K562 (cell line): ENCODE results near the gene SUPT3H. TPM values are rescaled to one million over a fixed set of nuclear protein-coding genes. Genes with fewer than 3 reads are reported as not detected.
"Not testable (repeated sequence)": the region's sequence is repeated elsewhere in the genome, so short reads cannot be mapped to it uniquely, and the experiment has no call there.

Source experiments
- ATAC-seq: fragments of 200-7000 bp; cut with Tn5 transposase; 3 replicates; pipeline ENCODE4 v1.9.1; 2020; ENCODE audit warnings: moderate library complexity
- BruUV-seq: library from RNA; stranded (reverse); fragments of 400-500 nt; replicated peaks from 2 replicates; lab custom pipeline; 2021; lab: Mats Ljungman, UMichigan
- CTCF ChIA-PET: fragments of 300-600 bp; formaldehyde crosslinking; extraction: SDS; loops from one replicate; lab custom pipeline; 2021; ENCODE audit warnings: low intra/inter-chr PET ratio; lab: Yijun Ruan, JAX
- POLR2A ChIA-PET: fragments of 300-600, 350-650 bp; sonication (Branson Sonifier 250); formaldehyde crosslinking; extraction: SDS; loops from one replicate; lab custom pipeline; 2021; ENCODE audit warnings: antibody characterized with exemption, inconsistent platforms; lab: Yijun Ruan, JAX
- DNase-seq, 4 experiments: peaks; one replicate each; pipeline versions ENCODE4 v3.0.0 to v3.0.0-alpha.2; 2011 to 2018; ENCODE audit warnings: low spot score in 3 of 4, mixed read lengths in 3 of 4; ENCODE audit errors: extremely low read depth in 1 of 4
- FAIRE-seq: peaks from 2 replicates; lab custom pipeline; 2011; peaks lifted over from hg19 to GRCh38; lab: Jason Lieb, UNC
- H2AFZ ChIP-seq: 2 replicates; pipeline ENCODE4 v1.6.0; 2011; ENCODE audit warnings: low read depth, low read length, control low read depth, inconsistent platforms
- H3K27ac ChIP-seq: fragments of 200-600 bp; 3 replicates; pipeline ENCODE4 v1.8.0; 2011; ENCODE audit warnings: low read depth, mild to moderate bottlenecking, control low read depth, inconsistent platforms, low read length, moderate library complexity, mixed read lengths; ENCODE audit errors: extremely low read depth
- H3K27me3 ChIP-seq, 2 experiments: fragments of 300-600 bp in 1 of 2; 2 replicates in 1 of 2; 3 replicates in 1 of 2; pipeline versions ENCODE4 v1.6.0 to v1.8.0; 2011; ENCODE audit warnings: inconsistent platforms in 2 of 2, low read length in 2 of 2, mild to moderate bottlenecking in 1 of 2, mixed read lengths in 1 of 2, moderate library complexity in 1 of 2; ENCODE audit not compliant: control insufficient read depth in 2 of 2, insufficient read depth in 2 of 2
- H3K36me3 ChIP-seq: fragments of 300-600 bp; 3 replicates; pipeline ENCODE4 v1.8.0; 2011; ENCODE audit warnings: mild to moderate bottlenecking, low read length, inconsistent platforms; ENCODE audit not compliant: control insufficient read depth, insufficient read depth
- H3K4me1 ChIP-seq, 2 experiments: fragments of 200-600 bp in 1 of 2; replicated peaks in 1 of 2; 2 replicates in 1 of 2; 3 replicates in 1 of 2; pipeline versions ENCODE4 v1.5.1 to v1.8.0; 2011; ENCODE audit warnings: inconsistent platforms in 2 of 2, low read length in 2 of 2, mild to moderate bottlenecking in 1 of 2, mixed read lengths in 1 of 2, moderate library complexity in 1 of 2; ENCODE audit not compliant: control insufficient read depth in 2 of 2, insufficient read depth in 2 of 2
- H3K4me2 ChIP-seq: 2 replicates; pipeline ENCODE4 v1.6.1; 2011; ENCODE audit warnings: low read length, control low read depth, inconsistent platforms, mixed read lengths; ENCODE audit not compliant: insufficient read depth
- H3K4me3 ChIP-seq: fragments of 200-600 bp; sonication (generic), shearing (Covaris generic); 2 replicates; pipeline ENCODE4 v1.5.1; 2016; ENCODE audit warnings: control low read depth, inconsistent platforms
- H3K79me2 ChIP-seq: fragments of 200-600 bp; 3 replicates; pipeline ENCODE4 v1.8.0; 2011; ENCODE audit warnings: low read length, inconsistent platforms; ENCODE audit not compliant: control insufficient read depth, insufficient read depth
- H3K9ac ChIP-seq, 2 experiments: 2 replicates each; pipeline versions ENCODE4 v1.6.0 to v1.6.1; 2011; ENCODE audit warnings: low read depth in 2 of 2, low read length in 2 of 2, control low read depth in 1 of 2, inconsistent platforms in 1 of 2, mild to moderate bottlenecking in 1 of 2, mixed read lengths in 1 of 2; ENCODE audit not compliant: insufficient read depth in 1 of 2
- H3K9me1 ChIP-seq: one replicate; pipeline ENCODE4 v1.6.0; 2011; ENCODE audit warnings: inconsistent platforms, mild to moderate bottlenecking, low read length, moderate library complexity; ENCODE audit not compliant: control insufficient read depth, insufficient read depth
- H3K9me3 ChIP-seq: replicated peaks from 2 replicates; pipeline ENCODE4 v1.5.1; 2011; ENCODE audit warnings: low read depth, low read length, inconsistent platforms; ENCODE audit not compliant: control insufficient read depth, insufficient read depth
- H4K20me1 ChIP-seq: replicated peaks from 2 replicates; pipeline ENCODE4 v1.6.1; 2011; ENCODE audit warnings: low read length, inconsistent platforms, mixed read lengths; ENCODE audit not compliant: control insufficient read depth, insufficient read depth
- ARHGAP35 ChIP-seq: fragments of 450-650 bp; IDR thresholded peaks from 2 replicates; pipeline ENCODE4 v1.6.1; 2018; ENCODE audit not compliant: partially characterized antibody
- DACH1 ChIP-seq: fragments of 450-650 bp; IDR thresholded peaks from 2 replicates; pipeline ENCODE4 v1.6.1; 2018; ENCODE audit not compliant: partially characterized antibody
- ETS2 ChIP-seq: IDR thresholded peaks from 2 replicates; pipeline ENCODE4 v1.6.1; 2016; ENCODE audit warnings: borderline replicate concordance, missing genetic modification characterization, mild to moderate bottlenecking, moderate library complexity, missing compliant biosample characterization; ENCODE audit not compliant: poor library complexity, severe bottlenecking
- MEF2A ChIP-seq: IDR thresholded peaks from 2 replicates; pipeline ENCODE4 v1.6.1; 2011; ENCODE audit warnings: low read depth, mild to moderate bottlenecking, low read length, moderate library complexity; ENCODE audit not compliant: control insufficient read depth
- MIER1 ChIP-seq: fragments of 450-650 bp; IDR thresholded peaks from 2 replicates; pipeline ENCODE4 v1.6.1; 2016; ENCODE audit warnings: antibody characterized with exemption, mild to moderate bottlenecking, low read depth
- PCBP2 ChIP-seq: fragments of 200-400 bp; formaldehyde crosslinking; IDR thresholded peaks from 2 replicates; pipeline ENCODE4 v1.6.1; 2018; ENCODE audit warnings: low read length, low read depth, mild to moderate bottlenecking, moderate library complexity; ENCODE audit not compliant: poor library complexity, severe bottlenecking
- RHOXF2B ChIP-seq: fragments of 250-450 bp; sonication (Bioruptor Pico); conservative IDR thresholded peaks from 2 replicates; pipeline ENCODE4 v1.5.1; 2021
- ZNF707 ChIP-seq: fragments of 250-450 bp; sonication (Bioruptor Pico); conservative IDR thresholded peaks from 2 replicates; pipeline ENCODE4 v1.8.0; 2022; ENCODE audit warnings: inconsistent platforms, mild to moderate bottlenecking, moderate library complexity
- WGBS: fragments of 100-300 bp; shearing (Covaris generic); methylation state at CpG from one replicate; pipeline ENCODE4 v1.1.6; 2016; ENCODE audit warnings: low coverage, mixed read lengths; ENCODE audit not compliant: insufficient coverage; ENCODE audit errors: missing lambda C conversion rate; 5-methylcytosine and 5-hydroxymethylcytosine counted together
- in situ Hi-C: fragments of 300-500 bp; cut with MboI; formaldehyde crosslinking; loops from 4 replicates; pipeline ENCODE4 v1.15.0; 2018; ENCODE audit warnings: inconsistent platforms, mixed read lengths
- intact Hi-C: fragments of 100-400 bp; cut with micrococcal nuclease; formaldehyde crosslinking; loops from 2 replicates; pipeline ENCODE4 v1.14.2; 2022
- polyA plus RNA-seq, 8 experiments: library from polyadenylated mRNA; depleted of rRNA in 4 of 8; stranded (reverse) in 5 of 8; unstranded in 3 of 8; fragments of >200 nt; fragmentation: Nextera tagmentation in 2 of 8; fragmentation: Illumina TruSeq in 1 of 8; extraction: Ambion mirVana in 2 of 8; extraction: Trizol in 1 of 8; gene quantifications; 2 replicates each; pipeline versions ENCODE4 v1.2.1 to v1.2.3, GENCODE V29; 2011 to 2014; ENCODE audit warnings: inconsistent platforms in 1 of 8, missing spikeins in 1 of 8
- total RNA-seq, 7 experiments: library from RNA; depleted of rRNA in 6 of 7; stranded (reverse); fragments of >200 nt in 6 of 7; fragmentation: Illumina TruSeq in 2 of 7; extraction: Trizol in 2 of 7; gene quantifications; 2 replicates each; pipeline versions ENCODE4 v1.2.1 to v1.2.3, GENCODE V29; 2011 to 2021; ENCODE audit warnings: low replicate concordance in 1 of 7
- TF ChIP-seq, protein P1 (sequence below): IDR thresholded peaks from 2 replicates; pipeline ENCODE4 v1.6.1; 2014; ENCODE audit warnings: antibody characterized with exemption

SUPT3H gene
- total and polyA plus RNA-seq, 9 of the 15 experiments (the other 6 are each of a cell fraction or from before 2014, with no cell fraction given) = 7.2 to 16.3 (median 11.9) TPM

DNA sequence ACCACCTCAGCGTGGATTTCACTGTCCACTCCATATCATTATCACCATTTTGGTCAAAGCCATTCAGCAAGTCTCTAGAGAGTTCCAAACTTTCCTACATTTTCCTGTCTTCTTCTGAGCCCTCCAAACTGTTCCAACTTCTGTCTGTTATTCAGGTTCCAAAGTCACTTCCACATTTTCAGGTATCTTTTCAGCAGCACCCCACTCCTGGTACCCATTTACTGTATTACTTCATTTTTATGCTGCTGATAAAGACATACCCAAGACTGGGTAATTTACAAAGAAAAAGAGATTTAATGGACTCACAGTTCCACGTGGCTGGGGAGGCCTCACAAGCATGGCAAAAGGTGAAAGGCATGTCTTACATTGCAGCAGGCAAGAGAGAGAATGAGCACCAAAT lies 512.5 kb downstream of the SUPT3H start:
- intact Hi-C loops, H3K9me3 ChIP-seq, H3K4me3 ChIP-seq, H3K4me1 ChIP-seq, H2AFZ ChIP-seq, H3K79me2 ChIP-seq, H3K27me3 ChIP-seq, H3K9ac ChIP-seq, POLR2A ChIA-PET, ATAC-seq, H3K9me1 ChIP-seq, H3K36me3 ChIP-seq, BruUV-seq, CTCF ChIA-PET, FAIRE-seq, DNase-seq, in situ Hi-C loops, H3K27ac ChIP-seq, H4K20me1 ChIP-seq, H3K4me2 ChIP-seq: not testable (repeated sequence)
- WGBS = 0% methylated on average over 2 of the region's 2 CpGs
- TF ChIP-seq ZNF707 = peak; percentile 89

DNA sequence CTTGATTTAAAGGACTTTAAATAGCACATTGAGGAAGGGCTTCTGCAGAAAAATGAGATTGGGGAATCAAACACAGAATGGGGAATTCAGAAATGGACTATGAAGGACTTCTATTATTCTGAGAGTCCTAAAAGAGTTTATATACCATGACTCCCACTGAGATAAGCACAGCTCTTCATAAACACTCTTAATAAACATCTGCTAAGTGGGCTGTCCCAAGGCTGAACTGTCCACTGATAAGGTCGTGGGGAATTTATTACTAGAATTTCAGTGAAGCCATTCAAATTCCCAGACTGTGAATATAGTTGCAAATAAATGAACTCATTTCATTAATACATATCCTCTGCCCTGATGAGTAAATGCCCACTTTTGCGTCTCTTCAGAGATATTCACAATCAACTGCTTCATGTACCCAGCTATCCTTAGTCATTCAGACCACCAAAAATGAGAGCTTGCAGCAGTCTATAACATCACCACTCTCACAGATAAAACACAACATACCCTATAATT lies 517.8 kb downstream of the SUPT3H start:
- no peak overlapping the region for H3K4me2 ChIP-seq
- FAIRE-seq (no peak), ATAC-seq (no peak), DNase-seq (no peak)
- H3K9me3 ChIP-seq = no peaks in the 10 kb centered on the region
- H3K79me2 ChIP-seq = no peaks in the 10 kb centered on the region
- intact Hi-C loops (no loop called here), in situ Hi-C loops (no loop called here)
- H3K27ac ChIP-seq = no peak overlapping the region
- H3K9me1 ChIP-seq = no peaks in the 10 kb centered on the region
- no peak overlapping the region for H2AFZ ChIP-seq
- POLR2A ChIA-PET = no interaction called here
- CTCF ChIA-PET = no interaction called here
- H3K4me1 ChIP-seq = 0 out of 5 replicates have a peak, but pooled peaks cover 0 to 2% of the 10 kb centered on the region in 2 experiments
- H3K9ac ChIP-seq = no peak overlapping the region
- H4K20me1 ChIP-seq = no peaks in the 10 kb centered on the region
- no peaks in the 10 kb centered on the region for H3K36me3 ChIP-seq
- TF ChIP-seq RHOXF2B (CRISPR knock-in tag) (no peak), ETS2 (tag) (no peak), PCBP2 (no peak), MIER1 (no peak), DACH1 (no peak), MEF2A (no peak), ARHGAP35 (no peak)
- TF ChIP-seq, protein P1, sequence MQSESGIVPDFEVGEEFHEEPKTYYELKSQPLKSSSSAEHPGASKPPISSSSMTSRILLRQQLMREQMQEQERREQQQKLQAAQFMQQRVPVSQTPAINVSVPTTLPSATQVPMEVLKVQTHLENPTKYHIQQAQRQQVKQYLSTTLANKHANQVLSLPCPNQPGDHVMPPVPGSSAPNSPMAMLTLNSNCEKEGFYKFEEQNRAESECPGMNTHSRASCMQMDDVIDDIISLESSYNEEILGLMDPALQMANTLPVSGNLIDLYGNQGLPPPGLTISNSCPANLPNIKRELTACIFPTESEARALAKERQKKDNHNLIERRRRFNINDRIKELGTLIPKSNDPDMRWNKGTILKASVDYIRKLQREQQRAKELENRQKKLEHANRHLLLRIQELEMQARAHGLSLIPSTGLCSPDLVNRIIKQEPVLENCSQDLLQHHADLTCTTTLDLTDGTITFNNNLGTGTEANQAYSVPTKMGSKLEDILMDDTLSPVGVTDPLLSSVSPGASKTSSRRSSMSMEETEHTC = no peak
- H3K4me3 ChIP-seq = no peak overlapping the region
- no TSS peak for BruUV-seq
- 9% methylated on average over 2 of the region's 2 CpGs for WGBS
- H3K27me3 ChIP-seq = no peaks in the 10 kb centered on the region; a peak in 1 of 5 replicates
